ENCODE results near the gene MYO1C.

DNA sequence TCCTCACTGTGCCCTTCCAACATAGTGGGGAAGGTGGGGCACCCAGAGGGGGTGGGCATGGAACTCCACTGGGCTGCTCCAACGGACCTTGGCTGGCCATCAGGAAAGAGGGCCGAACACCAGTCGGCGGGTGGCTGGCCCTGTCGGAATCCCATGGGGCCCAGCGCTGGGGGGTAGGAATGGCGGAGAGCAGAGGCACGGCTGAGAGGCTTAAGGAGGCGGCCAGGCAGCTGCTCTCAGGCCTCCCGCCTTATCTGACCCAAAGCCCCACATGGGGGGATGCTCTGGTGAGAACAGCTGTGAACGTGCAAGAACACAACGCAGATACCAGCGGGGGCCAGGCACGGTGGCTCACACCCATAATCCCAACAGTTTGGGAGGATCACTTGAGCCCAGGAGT is 4.4 kb upstream of the MYO1C start:
- TF ChIP-seq CTCF (IDR thresholded peaks at IDR 0.05; ENCODE audit: insufficient read depth, low read length, poor library complexity, severe bottlenecking) (no peak), EZH2phosphoT487 (conservative IDR thresholded peaks at IDR 0.05; ENCODE audit: low read length) (no peak)
